Thoracic aorta (tissue), 2 donors: ENCODE measurements around the gene SMPX. TPM values are rescaled to one million over a fixed set of nuclear protein-coding genes. Genes with fewer than 3 reads are reported as not detected.

Experiments used
- ATAC-seq: fragments of 150-250 bp; one replicate; pipeline ENCODE4 v1.8.0; 2017; ENCODE audit warnings: low read depth; ENCODE audit not compliant: insufficient number of reproducible peaks, low FRiP score
- DNase-seq: peaks from one replicate; pipeline ENCODE4 v3.0.0-alpha.2; 2020; ENCODE audit warnings: low spot score
- H3K27ac ChIP-seq, 2 donors: fragments of 200-600 bp; sonication (generic); 1 replicate in 1 of 2; 2 replicates in 1 of 2; pipeline ENCODE4 v1.5.1; 2016; ENCODE audit warnings: mild to moderate bottlenecking in 2 of 2, moderate library complexity in 2 of 2
- H3K27me3 ChIP-seq: fragments of 200-600 bp; sonication (generic); replicated peaks from 2 replicates; pipeline ENCODE4 v1.6.0; 2016; ENCODE audit warnings: mild to moderate bottlenecking; ENCODE audit not compliant: insufficient read depth
- H3K36me3 ChIP-seq: fragments of 200-600 bp; sonication (generic); one replicate; pipeline ENCODE4 v1.5.1; 2016
- H3K4me1 ChIP-seq, 2 donors: fragments of 200-600 bp; sonication (generic); 1 replicate in 1 of 2; 2 replicates in 1 of 2; pipeline versions ENCODE4 v1.5.1 to v1.6.0; 2016; ENCODE audit warnings: low read depth in 2 of 2, mild to moderate bottlenecking in 1 of 2; ENCODE audit not compliant: control insufficient read depth in 1 of 2
- H3K4me3 ChIP-seq: fragments of 200-600 bp; sonication (generic); 2 replicates; pipeline ENCODE4 v1.5.1; 2016; ENCODE audit warnings: mild to moderate bottlenecking
- H3K9me3 ChIP-seq: fragments of 200-600 bp; sonication (generic); 2 replicates; pipeline ENCODE4 v1.5.1; 2016
- total RNA-seq, 2 donors: library from RNA; depleted of rRNA; stranded (reverse); fragments of >200 nt; gene quantifications; one replicate each; pipeline versions ENCODE4 v1.1.0 to v1.2.3, GENCODE V29; 2016
- TF ChIP-seq, protein P1 (sequence below): fragments of 200-600 bp; sonication (generic); IDR thresholded peaks from one replicate; pipeline ENCODE4 v1.5.1; 2019; ENCODE audit warnings: antibody characterized with exemption

SMPX gene
- total RNA-seq, 2 donors from 2014 or later, result 10.4 TPM; not detected in 1

DNA sequence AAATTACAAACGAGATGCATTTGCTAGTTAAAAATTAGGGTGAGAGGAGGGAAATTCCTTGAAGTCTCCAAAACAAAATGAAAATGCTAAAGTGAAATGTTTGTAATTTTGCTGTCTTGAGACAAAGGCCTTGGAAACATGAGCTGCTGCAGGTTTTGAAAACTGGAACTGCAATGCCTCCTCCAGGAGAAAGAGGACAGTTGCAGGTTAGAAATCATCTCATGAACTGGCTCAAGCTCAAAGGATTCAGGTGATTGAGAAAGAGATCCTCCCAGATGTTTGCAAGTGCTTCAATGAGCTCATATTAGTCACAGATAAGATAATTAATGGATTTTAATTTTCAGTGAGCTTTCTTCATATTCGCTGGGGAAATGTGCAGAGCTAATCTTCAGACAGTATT lies 32.4 kb downstream of the SMPX start:
- no peaks in the 10 kb centered on the region for H3K4me1 ChIP-seq
- no peaks in the 10 kb centered on the region for H3K36me3 ChIP-seq
- no peaks in the 10 kb centered on the region for H3K9me3 ChIP-seq
- H3K27ac ChIP-seq, result no peak overlapping the region
- H3K4me3 ChIP-seq, result no peak overlapping the region
- TF ChIP-seq, protein P1, sequence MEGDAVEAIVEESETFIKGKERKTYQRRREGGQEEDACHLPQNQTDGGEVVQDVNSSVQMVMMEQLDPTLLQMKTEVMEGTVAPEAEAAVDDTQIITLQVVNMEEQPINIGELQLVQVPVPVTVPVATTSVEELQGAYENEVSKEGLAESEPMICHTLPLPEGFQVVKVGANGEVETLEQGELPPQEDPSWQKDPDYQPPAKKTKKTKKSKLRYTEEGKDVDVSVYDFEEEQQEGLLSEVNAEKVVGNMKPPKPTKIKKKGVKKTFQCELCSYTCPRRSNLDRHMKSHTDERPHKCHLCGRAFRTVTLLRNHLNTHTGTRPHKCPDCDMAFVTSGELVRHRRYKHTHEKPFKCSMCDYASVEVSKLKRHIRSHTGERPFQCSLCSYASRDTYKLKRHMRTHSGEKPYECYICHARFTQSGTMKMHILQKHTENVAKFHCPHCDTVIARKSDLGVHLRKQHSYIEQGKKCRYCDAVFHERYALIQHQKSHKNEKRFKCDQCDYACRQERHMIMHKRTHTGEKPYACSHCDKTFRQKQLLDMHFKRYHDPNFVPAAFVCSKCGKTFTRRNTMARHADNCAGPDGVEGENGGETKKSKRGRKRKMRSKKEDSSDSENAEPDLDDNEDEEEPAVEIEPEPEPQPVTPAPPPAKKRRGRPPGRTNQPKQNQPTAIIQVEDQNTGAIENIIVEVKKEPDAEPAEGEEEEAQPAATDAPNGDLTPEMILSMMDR, result no peak
- no peaks in the 10 kb centered on the region for H3K27me3 ChIP-seq
- DNase-seq, result no peak
- ATAC-seq, result no peak

DNA sequence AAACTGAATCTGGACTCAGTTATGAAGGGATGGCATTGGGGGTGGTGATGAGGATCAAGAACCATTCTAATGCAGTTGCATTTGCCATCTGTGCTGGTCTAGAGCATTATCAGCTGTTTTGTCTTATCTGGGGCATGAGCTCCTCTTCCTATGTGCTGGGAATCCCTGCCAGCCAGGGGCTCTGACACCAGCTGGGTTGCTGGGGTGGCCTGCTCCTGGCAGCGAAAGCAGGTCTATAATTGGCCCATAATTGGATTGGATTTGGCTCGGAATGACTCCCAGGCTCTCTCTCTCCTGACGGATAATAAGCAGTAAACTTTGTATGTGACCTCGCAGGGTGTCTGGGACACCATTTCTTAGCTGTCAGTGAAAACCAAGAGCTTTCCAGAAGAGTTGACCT lies 34.1 kb downstream of the SMPX start:
- TF ChIP-seq, protein P1, result no peak
- H3K9me3 ChIP-seq, result no peaks in the 10 kb centered on the region
- no peak overlapping the region for H3K27ac ChIP-seq
- DNase-seq (no peak), ATAC-seq (no peak)
- H3K4me1 ChIP-seq, result no peaks in the 10 kb centered on the region
- H3K36me3 ChIP-seq, result no peaks in the 10 kb centered on the region
- H3K27me3 ChIP-seq, result no peaks in the 10 kb centered on the region
- no peak overlapping the region for H3K4me3 ChIP-seq

DNA sequence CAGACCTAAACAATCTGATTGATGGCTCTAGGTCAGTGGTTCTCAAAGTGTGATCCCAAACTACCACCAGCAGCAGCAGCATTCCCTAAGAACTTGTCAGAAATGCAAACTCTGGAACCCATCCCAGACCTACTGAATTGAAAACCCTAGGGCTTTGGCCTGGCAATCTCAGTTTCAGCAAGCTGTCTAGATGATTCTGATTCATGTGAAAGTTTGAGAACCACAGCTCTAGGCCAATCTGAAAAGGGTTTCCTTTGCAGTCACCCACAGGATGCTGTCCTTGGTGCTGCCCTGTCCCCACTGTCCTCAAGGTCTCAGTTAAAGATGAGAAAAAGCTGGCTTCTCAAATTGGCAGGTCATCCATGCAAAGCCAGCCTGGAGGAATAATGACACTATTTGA lies 34.8 kb downstream of the SMPX start:
- H3K27me3 ChIP-seq, result no peaks in the 10 kb centered on the region
- DNase-seq (no peak), ATAC-seq (no peak)
- H3K9me3 ChIP-seq, result no peaks in the 10 kb centered on the region
- no peaks in the 10 kb centered on the region for H3K4me1 ChIP-seq
- no peaks in the 10 kb centered on the region for H3K36me3 ChIP-seq
- TF ChIP-seq, protein P1, result no peak
- H3K4me3 ChIP-seq, result no peak overlapping the region
- no peak overlapping the region for H3K27ac ChIP-seq

DNA sequence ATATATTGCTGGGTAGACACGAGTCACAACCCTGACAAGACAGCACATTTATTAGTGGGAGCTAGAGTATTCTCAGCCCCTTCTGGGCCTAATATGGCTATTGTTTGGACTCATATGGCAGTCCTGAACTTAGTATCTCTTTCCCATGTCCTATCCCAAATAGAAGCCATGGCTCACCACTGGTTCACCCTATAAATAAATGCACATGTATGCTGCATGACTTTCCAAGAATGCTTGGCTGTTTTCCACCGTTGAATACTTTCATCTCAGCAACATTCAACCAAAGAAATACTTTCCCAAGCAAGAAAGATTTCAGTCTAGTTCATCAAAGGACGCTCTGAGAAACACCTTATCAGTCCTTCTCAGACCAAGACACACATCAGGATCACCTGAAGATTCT lies 36.7 kb downstream of the SMPX start:
- Histone ChIP-seq H3K36me3 (no peaks in the 10 kb centered on the region), H3K27me3 (no peaks in the 10 kb centered on the region), H3K9me3 (no peaks in the 10 kb centered on the region), H3K27ac (no peak overlapping the region), H3K4me3 (no peak overlapping the region), H3K4me1 (no peaks in the 10 kb centered on the region)
- DNase-seq, result no peak
- TF ChIP-seq, protein P1, result no peak
- no peak for ATAC-seq

DNA sequence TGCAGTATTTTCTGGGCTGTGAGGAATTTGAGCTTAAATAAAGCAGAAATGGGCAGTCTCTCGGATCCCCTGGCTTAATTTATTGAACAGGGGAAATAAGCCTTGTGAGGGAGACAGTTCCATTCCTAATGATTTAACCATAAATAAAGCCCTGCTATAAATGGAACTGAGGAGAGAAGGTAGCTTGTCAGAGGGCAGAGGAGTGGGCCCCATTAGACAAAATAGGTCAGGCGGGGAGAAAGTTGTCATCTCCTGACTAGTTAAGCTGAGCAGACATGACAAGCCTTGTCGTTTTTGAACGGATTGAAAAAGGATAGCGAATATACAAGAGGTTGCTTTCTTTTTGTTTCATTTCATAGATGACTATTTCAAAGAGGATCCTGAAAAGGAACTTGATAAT lies 39.3 kb downstream of the SMPX start:
- no peaks in the 10 kb centered on the region for H3K4me1 ChIP-seq
- no peaks in the 10 kb centered on the region for H3K36me3 ChIP-seq
- H3K4me3 ChIP-seq, result no peak overlapping the region
- no peak overlapping the region for H3K27ac ChIP-seq
- H3K27me3 ChIP-seq, result no peaks in the 10 kb centered on the region
- H3K9me3 ChIP-seq, result no peaks in the 10 kb centered on the region
- ATAC-seq (no peak), DNase-seq (no peak)
- TF ChIP-seq, protein P1, result no peak
